Rectal smooth muscle tissue (tissue), 1 donor: Measurements from ENCODE around the gene KLRC2.
"Not testable (repeated sequence)": the region's sequence is repeated elsewhere in the genome, so short reads cannot be mapped to it uniquely, and the experiment has no call there.

ENCODE experiments used
- H3K27ac ChIP-seq: one replicate; pipeline ENCODE4 v1.7.0; 2013; ENCODE audit warnings: low read depth, low read length, inconsistent platforms
- H3K27me3 ChIP-seq: one replicate; pipeline ENCODE4 v1.7.0; 2013; ENCODE audit warnings: low read length; ENCODE audit not compliant: control insufficient read depth, insufficient read depth
- H3K36me3 ChIP-seq: one replicate; pipeline ENCODE4 v1.7.0; 2013; ENCODE audit warnings: low read length; ENCODE audit not compliant: control insufficient read depth, insufficient read depth
- H3K4me1 ChIP-seq: one replicate; pipeline ENCODE4 v1.7.0; 2013; ENCODE audit warnings: low read length; ENCODE audit not compliant: control insufficient read depth, insufficient read depth
- H3K4me3 ChIP-seq: one replicate; pipeline ENCODE4 v1.7.0; 2013; ENCODE audit warnings: low read length
- H3K9ac ChIP-seq: one replicate; pipeline ENCODE4 v1.7.0; 2013; ENCODE audit warnings: low read length

KLRC2 gene

GRCh38 chr12:10435816-10436215 is at the start of gene KLRC2:
TSS of gene KLRC2 (minus strand) at chr12:10436010. CDS start at chr12:10435986, 24 bp downstream.
- H3K4me3 ChIP-seq, H3K27me3 ChIP-seq, H3K36me3 ChIP-seq, H3K27ac ChIP-seq, H3K9ac ChIP-seq, H3K4me1 ChIP-seq: not testable (repeated sequence)

- H3K27me3 ChIP-seq, H3K4me1 ChIP-seq, H3K27ac ChIP-seq, H3K9ac ChIP-seq, H3K4me3 ChIP-seq, H3K36me3 ChIP-seq: not testable (repeated sequence)
Observed at GRCh38 chr12:10481901-10482300, 46.1 kb upstream of the KLRC2 start.

- not testable (repeated sequence) for H3K4me1 ChIP-seq, H3K9ac ChIP-seq, H3K4me3 ChIP-seq, H3K36me3 ChIP-seq, H3K27ac ChIP-seq, H3K27me3 ChIP-seq
Observed at GRCh38 chr12:10472808-10473207, 37.0 kb upstream of the KLRC2 start.

GRCh38 chr12:10469701-10470100 is 33.9 kb upstream of the KLRC2 start:
- Histone ChIP-seq H3K4me3 (no peak overlapping the region), H3K27ac (no peak overlapping the region), H3K4me1 (no peaks in the 10 kb centered on the region), H3K9ac (no peak overlapping the region), H3K36me3 (no peaks in the 10 kb centered on the region), H3K27me3 (no peaks in the 10 kb centered on the region)

DNA sequence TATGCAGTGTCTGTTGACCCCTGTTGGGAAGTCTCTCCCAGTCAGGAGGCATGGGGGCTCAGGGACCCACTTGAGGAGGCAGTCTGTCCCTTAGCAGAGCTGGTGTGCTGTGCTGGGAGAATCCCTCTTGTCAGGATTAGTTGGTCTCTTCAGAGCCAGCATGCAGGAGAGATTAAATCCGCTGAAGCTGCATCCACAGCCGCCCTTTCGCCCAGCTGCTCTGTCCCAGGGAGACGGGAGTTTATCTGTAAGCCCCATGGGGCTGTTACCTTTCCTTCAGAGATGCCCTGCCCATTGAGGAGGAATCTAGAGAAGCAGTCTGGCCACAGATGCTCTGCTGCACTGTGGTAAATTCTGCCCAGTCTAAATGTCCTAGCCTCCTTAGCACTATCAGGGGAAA is 30.5 kb upstream of the KLRC2 start:
- H3K27ac ChIP-seq, result no peak overlapping the region
- no peak overlapping the region for H3K9ac ChIP-seq
- H3K4me1 ChIP-seq, result no peaks in the 10 kb centered on the region
- no peaks in the 10 kb centered on the region for H3K36me3 ChIP-seq
- H3K27me3 ChIP-seq, result no peaks in the 10 kb centered on the region
- H3K4me3 ChIP-seq, result no peak overlapping the region

- H3K9ac ChIP-seq, result no peak overlapping the region
- no peaks in the 10 kb centered on the region for H3K36me3 ChIP-seq
- H3K27ac ChIP-seq, result no peak overlapping the region
- H3K4me3 ChIP-seq, result no peak overlapping the region
- no peaks in the 10 kb centered on the region for H3K4me1 ChIP-seq
- H3K27me3 ChIP-seq, result no peaks in the 10 kb centered on the region
Observed at GRCh38 chr12:10457760-10458159, 21.9 kb upstream of the KLRC2 start.

DNA sequence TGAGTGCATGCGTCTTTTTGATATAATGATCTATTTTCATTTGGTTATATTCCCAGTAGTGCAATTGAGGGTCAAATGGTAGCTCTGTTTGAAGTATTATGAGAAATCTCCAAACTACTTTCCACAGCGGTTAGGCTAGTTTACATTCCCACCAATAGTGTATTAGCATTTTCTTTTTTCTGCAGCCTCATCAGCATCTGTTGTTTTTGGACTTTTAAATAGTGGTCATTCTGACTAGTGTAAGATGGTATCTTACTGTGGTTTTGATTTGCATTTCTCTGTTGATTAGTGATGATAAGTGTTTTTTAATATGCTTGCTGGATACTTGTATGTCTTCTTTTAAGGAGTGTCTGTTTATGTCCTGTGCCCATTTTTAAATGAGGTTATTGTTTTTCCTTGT is 21.0 kb upstream of the KLRC2 start:
- Histone ChIP-seq H3K4me3 (no peak overlapping the region), H3K36me3 (no peaks in the 10 kb centered on the region), H3K4me1 (no peaks in the 10 kb centered on the region), H3K27ac (no peak overlapping the region), H3K27me3 (no peaks in the 10 kb centered on the region), H3K9ac (no peak overlapping the region)

- Histone ChIP-seq H3K4me1 (no peaks in the 10 kb centered on the region), H3K9ac (no peak overlapping the region), H3K27ac (no peak overlapping the region), H3K4me3 (no peak overlapping the region), H3K27me3 (no peaks in the 10 kb centered on the region), H3K36me3 (no peaks in the 10 kb centered on the region)
Observed at GRCh38 chr12:10455766-10456165, 20.0 kb upstream of the KLRC2 start.

GRCh38 chr12:10454531-10454930 is 18.7 kb upstream of the KLRC2 start:
- H3K4me3 ChIP-seq, result no peak overlapping the region
- no peak overlapping the region for H3K9ac ChIP-seq
- H3K36me3 ChIP-seq, result no peaks in the 10 kb centered on the region
- no peaks in the 10 kb centered on the region for H3K27me3 ChIP-seq
- no peak overlapping the region for H3K27ac ChIP-seq
- no peaks in the 10 kb centered on the region for H3K4me1 ChIP-seq

- Histone ChIP-seq H3K4me1 (no peaks in the 10 kb centered on the region), H3K27ac (no peak within 1 kb of the TSS), H3K27me3 (no peaks in the 10 kb centered on the region), H3K9ac (no peak within 1 kb of the TSS), H3K4me3 (no peak within 1 kb of the TSS), H3K36me3 (no peaks in the 10 kb centered on the region)
Observed at GRCh38 chr12:10453156-10453555, 17.3 kb upstream of the KLRC2 start, which contains the start of gene KLRC1. TSS of gene KLRC1 (minus strand) at chr12:10453377. CDS start at chr12:10451156, 2,221 bp downstream.

- no peaks in the 10 kb centered on the region for H3K27me3 ChIP-seq
- H3K4me3 ChIP-seq, result no peak overlapping the region
- no peaks in the 10 kb centered on the region for H3K4me1 ChIP-seq
- no peak overlapping the region for H3K27ac ChIP-seq
- H3K9ac ChIP-seq, result no peak overlapping the region
- no peaks in the 10 kb centered on the region for H3K36me3 ChIP-seq
Observed at GRCh38 chr12:10448236-10448635, 12.4 kb upstream of the KLRC2 start.

DNA sequence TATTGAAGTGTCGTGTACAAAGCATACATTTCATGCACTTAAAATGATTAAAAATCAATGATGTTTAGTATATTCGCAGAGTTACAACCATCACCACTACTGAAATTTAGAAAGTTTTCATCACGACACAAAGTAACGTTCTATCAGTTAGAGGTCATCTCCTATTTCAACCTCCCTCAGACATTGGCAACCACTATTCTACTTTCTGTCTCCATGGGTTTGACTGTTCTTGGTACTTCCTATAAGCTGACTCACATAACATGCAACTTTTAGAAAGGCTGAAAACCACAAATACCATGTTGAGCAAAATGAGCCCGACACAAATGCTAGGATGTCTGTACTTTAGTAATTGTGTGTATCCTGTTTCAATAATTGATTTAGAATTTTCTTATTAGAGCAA is 10.2 kb upstream of the KLRC2 start:
- H3K4me1 ChIP-seq, H3K36me3 ChIP-seq, H3K4me3 ChIP-seq, H3K9ac ChIP-seq, H3K27ac ChIP-seq, H3K27me3 ChIP-seq: not testable (repeated sequence)

GRCh38 chr12:10441144-10441543 is 5.3 kb upstream of the KLRC2 start:
- H3K27me3 ChIP-seq, H3K4me3 ChIP-seq, H3K9ac ChIP-seq, H3K27ac ChIP-seq, H3K4me1 ChIP-seq, H3K36me3 ChIP-seq: not testable (repeated sequence)
